Superior temporal gyrus (tissue), 1 donor: ENCODE measurements around the gene CACNA2D3.

ENCODE experiments used
- DNase-seq: peaks from one replicate; pipeline ENCODE4 v3.0.0-alpha.2; 2016; ENCODE audit errors: extremely low spot score

The CACNA2D3 gene

DNA sequence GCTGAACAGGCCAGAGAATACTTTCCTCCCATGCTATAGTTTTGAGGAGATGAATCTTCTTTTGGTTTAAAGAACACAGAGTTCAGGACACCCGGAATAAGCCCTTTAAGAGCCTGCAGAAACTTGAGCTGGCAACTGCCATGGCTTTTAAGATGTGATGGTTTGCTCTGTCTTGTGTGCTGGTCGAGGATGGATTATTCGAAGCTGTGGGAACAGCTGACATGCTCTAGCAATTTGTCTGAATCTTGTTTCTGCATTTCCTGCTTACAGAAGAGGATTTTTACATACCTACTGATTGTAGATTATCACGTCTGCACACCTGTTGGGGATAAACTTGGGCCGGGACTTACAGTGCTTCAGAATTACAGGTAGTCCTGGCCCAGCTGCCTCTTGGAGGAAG is 408.6 kb downstream of the CACNA2D3 start:
- no peak for DNase-seq

DNA sequence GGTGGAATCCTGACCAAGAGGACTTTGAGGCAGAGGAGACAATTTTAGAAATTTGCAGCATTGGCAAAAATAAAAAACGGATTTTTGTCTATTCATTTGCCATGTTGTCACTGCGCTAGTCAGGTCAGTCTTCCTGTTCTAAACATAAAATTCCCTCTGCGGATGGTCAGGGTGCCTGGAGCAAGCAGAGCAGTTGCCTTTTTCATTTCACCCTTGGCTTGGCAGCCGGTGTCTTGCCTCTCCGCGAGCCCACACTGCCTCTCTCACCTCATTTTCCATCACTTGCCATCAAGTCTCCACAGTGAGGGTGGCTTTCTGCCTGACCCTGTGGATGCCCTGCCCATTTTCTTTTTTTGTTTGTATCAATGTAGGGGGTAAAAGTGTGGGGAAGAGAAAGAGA is 409.4 kb downstream of the CACNA2D3 start:
- DNase-seq: no peak

DNA sequence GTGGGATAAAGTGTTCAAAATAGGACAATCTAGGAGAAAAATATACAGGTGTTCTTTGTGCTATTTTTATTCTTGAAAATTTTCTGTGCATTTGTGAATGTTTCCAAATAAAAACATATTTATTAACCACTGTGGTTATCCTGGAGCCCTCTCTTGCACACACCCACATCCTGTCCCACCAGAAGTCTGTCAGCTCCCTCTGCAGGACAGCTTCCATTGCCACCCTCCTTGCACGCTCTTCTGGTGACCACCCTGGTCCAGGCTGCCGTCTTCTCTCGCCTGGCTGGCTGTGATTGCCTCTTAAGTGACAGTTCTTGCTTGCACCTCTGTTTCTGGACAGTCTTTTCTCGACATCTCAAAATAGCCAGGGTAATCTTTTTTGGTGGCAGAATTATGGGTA is 411.5 kb downstream of the CACNA2D3 start:
- DNase-seq: no peak

DNA sequence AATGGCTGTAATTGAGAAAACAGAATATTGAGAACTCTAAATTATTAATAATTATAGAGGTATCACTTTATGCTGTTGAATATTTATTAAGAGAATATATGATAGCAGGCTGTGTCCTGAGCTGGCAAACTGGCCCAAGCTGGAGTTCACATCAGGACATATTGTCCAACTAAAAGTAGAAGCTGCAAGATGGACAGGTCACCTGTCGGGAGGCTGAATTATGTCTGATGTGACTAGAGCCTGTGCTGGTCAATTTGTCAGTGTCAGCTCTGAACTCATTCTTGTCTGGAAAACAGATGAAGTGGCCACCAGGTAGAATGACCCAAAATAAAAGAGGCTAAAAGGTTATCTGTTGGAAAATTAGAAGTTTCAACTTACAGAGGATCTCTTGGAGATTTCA is 413.3 kb downstream of the CACNA2D3 start:
- DNase-seq: no peak

DNA sequence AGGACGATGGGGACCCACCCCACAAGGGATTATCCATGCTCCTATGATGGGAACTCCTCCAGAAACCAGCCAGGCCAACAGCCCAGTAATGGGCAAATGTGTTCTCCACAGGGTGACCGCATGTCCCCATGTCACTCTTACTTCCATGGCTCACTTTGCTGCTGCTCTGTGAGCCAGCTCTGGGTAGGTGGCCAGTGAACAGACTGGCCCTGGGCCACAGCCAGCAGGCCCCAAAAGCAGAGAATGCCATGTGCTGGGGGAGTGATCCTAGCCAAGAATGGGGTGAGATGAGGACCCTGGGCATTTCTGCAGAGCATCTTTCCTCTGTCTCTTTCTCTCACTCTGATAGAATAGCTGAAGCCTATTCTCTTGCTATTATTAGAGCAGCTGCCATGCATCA is 414.1 kb downstream of the CACNA2D3 start:
- DNase-seq: no peak

DNA sequence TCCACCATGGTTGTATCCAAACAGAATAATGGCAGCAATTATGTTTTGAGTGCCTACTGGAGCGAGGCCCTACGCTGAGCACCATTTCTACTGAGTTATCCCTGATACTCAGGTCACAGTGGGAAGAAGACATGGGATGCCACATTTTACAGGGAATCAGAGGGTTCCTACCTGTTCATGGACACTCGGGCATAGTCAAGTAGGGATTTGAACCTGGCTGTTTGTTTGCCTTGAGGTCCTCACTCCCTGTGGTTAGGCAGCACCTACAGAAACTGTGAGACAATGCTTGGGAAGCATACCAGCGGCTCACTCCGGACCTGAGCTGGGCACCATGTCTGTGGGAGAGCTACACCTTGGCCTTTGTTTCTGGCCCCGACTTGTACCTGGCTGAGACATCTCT is 415.2 kb downstream of the CACNA2D3 start:
- DNase-seq: no peak

DNA sequence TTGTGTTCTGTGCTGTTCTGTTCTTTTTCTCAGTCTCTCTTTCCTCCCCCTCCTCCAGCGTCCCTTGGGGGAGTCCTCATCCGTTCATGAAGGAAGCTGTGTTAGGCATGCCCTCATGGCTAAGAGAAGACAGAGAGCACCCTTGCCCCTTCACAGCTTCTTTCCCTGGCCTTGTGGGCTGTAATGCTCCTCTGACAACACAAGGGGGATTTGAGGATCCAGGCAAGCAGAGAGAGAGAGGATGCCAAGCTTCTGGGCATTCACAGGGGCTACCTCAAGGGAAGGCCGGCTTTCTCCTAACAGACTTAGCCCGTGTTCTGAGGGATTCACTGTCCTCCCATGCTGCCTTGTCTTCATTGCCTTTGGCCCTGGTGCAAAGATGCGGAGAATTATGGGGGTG is 416.0 kb downstream of the CACNA2D3 start:
- DNase-seq: no peak

DNA sequence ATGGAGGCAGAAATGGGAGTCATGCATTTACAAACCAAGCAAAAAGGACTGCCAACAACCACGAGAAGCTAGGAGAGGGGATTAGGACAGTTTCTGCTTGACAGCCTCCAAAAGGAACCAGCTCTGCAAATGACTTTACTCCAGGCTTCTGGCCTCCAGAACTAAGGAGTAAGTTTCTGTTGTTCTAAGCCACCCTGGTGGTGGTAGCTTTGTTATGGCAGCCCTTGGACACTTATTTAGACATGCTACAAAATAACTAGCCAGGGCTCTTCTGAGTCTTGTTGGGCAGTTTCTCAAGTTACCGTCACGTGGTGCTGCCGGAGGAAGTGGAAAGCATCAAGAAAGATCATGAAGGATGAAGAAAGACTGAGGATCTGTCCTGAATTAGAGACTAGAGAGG is 419.0 kb downstream of the CACNA2D3 start:
- no peak for DNase-seq

DNA sequence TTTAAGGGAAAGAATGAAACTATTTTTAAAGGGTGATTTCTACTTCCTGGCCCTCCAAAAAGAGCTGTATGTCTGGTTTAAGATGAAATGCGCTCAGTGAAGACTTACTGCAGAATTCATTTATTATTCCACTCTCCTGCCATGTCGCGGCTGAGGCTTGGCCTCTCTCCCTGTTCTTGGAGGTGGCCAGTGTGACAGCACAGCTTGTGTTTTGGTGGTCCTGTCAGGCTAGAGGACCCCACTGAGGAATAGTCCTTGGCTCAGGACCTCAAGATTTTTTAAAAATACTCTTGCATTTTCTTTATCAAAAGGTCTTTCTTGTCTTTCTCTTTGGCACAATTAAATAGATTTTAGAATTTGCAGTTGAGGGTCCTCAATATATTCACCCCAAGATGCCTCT is 421.1 kb downstream of the CACNA2D3 start:
- no peak for DNase-seq

DNA sequence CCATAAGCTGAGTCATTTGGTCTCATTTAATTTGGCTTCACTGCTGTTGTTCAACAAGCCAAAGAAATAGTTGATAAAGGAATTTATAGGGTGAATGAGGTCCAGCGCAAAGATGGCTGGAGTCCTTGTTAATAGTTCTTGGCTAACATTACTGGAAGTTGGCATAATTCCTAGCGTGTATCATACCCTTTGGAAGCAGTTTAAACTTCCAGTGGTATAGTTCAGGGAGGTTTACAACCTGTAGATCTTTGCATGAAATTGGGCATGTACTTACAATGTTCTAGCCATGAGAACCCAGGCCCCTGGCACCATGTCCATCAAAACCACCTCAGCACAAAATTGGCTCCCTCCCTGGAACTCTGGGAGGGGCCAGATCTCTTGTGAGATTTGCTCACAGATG is 424.7 kb downstream of the CACNA2D3 start:
- DNase-seq: no peak

DNA sequence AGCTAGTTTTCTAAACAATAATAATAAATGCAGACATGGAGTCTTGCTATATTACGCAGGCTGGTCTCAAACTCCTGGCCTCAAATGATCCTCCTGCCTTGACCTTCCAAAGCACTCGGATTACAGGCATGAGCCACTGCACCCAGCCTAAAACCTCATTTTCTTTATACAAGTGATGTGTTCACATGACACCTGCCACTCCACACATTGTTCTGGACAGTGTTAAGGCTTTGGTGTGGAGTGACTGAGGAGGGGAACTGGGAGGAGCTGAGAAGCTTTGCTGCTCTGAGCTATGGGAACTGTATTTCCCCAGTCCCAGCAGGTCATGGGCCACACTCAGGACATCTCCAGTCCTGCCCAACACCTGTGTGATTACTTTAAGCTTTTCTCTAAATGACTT is 425.5 kb downstream of the CACNA2D3 start:
- DNase-seq: no peak

DNA sequence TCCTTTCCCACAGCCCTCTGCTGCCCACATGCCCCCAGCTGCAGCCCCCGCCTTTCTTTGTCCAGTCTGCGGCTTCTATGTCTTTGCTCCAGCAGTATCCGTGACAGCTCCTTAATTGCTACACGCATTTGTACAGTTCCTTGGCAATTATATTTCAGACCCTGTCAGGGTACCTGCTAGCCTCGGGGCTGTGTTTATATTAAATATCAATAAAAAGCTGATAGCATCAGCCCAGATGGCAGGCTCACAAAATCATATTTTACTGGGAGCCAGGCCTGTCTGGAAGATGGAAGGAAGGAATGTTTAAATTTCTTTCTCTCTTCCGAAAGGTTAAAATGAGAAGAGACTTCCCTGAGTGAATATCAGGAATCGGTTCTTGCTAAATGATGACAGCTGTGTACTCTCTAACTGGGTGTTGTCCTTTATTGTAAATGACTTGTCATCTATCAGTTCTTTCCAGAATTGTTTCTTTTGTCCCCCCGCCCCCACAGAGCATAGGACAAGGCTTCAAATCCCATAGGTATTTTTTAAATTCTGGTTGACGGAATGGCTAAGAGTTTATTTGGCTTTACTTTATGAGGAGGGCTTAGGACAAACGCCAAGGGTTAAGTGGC is 427.4 kb downstream of the CACNA2D3 start:
- DNase-seq: no peak

DNA sequence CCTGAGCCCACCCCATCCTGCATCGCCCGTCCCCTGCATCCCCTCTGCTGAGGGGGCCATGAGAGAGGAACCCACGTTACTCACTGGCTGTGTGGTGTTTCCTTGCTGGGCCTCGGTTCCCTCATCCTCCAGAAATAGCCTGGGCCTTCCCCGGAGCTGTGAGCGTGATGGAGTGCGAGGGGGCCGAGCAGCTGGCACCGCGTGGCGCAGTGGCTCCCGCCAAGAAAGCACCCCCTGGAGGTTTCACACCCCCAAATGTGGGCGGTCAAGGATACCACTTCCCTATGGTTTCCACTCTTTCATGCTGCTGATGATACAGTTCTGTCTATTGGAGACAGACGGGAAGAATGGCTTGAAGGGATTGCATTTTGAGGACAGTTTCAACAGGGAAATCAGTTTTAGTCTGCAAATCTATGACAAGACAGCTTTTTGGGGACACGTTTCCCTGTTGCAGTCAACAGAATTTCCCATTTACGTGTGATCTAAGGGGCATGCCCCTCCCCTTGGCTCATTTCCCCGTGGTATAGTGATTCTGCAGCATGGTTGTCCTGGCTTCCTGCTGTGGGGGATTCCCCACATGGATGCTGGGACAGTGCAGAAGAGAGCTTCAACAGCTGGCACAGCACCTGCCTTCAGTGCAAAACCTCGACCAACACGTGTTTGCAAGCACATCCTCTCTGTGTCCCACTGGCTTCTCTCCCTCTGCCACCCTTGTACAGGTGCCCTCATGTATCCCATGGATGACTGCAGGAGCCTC is 428.0 kb downstream of the CACNA2D3 start:
- peak; percentile 46 for DNase-seq

DNA sequence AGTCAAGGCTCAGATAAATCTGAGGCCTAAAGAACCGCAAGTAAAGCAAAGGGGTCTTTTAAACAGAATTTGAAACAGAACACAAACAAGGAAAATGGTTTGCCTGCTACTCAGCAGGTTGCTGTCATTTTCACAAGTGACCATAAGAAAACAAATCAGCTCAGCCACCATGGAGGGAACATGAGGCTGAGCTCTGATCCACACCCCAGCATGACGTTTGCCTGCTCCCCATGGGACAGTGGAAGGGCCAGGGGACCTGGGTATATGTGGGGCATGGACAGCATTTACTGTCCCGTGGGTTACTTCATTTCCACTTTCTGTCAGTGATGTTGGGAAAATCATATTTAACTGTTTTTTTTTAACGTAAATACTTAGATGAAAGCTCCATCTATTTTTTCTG is 434.3 kb downstream of the CACNA2D3 start:
- no peak for DNase-seq

DNA sequence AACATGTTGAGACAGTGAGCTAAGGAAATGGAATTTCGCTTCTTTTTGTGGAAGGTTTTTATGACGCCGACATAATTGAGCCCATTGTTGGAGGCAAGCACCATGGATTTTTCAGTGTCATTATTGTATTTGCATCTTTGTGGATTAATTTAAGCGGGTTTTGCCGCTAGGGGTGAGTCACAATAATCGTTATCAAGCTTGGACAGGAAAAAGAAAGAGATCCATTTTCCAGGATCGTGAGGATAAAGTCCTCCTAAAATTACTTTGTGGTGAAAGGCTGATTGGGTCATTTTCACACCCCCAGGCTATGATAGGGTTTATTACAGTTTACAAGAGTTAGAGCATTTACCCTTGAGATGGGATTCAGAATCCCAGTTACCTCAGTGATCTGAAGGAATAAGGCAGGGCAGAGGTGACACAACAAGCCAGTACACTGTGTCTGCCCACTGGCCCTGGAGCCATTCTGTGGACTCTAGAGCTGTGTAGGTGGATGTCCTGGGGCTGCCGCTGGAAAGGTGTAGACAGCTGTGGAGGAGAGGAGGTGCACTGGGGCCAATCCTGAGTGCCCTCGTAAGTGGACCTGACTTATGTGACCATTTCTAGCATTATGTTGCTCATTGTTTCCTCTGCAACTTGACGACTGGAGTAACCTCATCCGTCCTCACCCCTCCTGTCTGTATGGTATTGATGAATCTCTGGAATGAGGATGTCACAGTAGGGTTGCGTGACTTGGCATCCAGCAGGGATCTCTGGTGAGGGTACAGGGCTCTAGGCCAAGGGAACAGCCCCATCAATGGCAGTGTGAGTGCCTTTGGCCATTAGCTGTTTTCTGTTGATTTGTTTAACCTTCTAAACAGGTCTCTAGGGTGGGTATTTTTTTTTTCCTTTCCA is 435.4 kb downstream of the CACNA2D3 start:
- no peak for DNase-seq

DNA sequence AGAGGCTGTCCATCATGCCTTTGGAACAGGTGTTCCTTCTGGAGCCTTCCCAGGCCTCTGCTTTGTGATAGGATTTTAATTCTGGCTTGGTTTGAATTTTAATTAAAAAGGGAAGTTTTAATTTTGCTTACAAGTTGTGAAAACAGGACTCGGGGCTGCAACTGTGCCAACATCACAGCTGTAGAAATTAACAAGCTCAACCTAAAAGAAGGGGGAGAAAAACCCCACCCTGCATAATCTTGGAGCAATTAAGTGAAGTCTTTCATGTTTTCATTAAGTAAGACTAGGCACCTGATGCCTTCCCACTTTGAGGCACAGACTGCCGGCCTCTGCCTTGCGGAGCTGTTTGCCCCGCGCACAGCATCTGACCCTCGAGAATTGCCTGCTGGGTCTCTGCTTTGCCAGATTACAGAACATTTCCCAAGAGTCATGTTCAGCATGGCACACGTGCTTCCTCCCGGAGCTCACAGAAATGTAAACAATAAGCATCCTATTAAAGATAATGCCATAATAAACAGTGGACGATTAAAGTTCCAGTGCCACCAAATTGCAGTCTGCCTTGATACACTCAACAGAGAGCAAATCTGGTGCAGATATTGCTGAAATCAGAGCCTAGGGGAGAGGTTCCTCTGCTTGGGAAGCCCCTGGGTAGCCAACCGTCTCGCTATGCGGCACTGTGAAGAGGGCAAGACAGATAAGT is 441.3 kb downstream of the CACNA2D3 start:
- no peak for DNase-seq

DNA sequence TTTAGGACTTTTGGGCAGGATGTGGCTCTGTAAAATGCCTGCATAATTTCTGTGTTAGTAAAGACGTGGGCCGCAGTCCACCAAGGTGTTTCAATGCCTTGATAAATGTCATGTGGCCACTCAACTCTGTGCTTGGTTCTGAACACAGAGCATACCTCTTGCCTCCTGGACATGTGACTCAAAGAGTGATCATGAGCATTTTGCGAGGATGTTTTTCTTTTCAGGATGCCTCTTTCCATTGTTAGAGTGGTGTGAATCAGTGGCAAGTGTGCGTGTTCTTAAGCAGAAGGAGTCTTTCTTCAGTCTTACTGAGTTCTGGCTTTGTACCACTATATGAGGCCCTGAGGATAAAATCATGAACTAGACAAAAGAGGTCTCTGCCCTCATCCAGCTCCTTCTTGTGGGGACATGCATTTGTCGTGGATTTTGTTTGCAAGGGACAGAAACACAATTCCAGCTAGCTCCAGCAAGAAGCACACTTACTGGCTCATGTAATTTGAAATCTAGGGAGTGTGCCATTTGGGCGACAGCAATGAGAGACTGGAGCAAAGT is 442.1 kb downstream of the CACNA2D3 start:
- DNase-seq: no peak

DNA sequence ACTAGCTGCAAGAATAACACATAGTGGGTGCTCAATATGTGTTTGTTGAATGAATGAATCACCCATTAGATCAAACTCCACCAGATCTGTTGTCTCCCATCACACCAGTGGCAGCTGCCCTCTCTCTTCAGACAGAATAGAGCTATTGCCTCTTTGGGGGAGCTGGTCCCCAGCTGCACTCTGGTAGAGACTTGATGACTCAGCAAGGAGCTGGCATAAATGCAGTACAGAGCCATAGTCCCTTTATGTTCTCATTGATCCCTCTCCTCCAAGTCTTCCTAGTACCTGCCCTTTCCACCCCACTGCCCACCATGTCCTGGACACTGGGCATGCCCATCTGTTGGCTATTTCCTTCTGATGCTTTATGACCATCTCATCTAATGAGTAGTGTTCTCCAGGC is 443.6 kb downstream of the CACNA2D3 start:
- no peak for DNase-seq

DNA sequence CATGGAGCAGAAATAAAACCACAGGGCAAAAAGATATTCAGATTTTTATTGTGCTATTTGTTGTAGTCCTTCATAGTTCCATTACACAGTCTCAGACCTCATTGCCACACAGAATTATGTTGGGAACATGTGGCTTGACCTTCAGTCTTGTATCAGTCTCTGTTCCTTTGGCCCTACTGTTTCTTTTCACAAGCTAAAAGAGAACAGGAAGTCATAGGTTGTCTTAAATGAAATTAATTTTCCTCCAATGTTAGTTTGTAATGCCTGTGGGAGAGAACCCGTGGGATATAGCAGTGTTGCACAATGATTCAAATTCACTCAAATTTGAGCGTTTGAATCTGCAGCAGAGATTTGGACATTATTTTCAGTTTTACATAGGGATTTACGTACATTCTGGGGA is 445.6 kb downstream of the CACNA2D3 start:
- DNase-seq: no peak

DNA sequence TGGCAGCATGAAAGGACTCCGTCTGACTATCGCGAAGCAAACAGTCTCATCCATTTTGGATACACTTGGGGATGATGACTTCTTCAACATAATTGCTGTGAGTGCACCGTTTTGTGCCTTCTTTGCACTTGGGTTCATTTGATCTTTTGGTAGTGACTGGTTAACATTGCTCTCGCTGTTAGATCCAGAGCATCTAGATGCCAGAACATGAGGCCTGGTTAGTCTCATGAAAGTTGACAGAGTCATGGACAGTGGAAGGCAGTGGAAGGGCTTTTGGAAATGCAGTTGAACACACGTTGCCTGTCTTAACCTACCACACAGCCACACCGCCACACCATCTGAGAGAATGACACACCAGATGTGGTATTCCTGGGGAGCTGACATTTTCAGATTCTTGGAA is 447.7 kb downstream of the CACNA2D3 start:
- DNase-seq: no peak

DNA sequence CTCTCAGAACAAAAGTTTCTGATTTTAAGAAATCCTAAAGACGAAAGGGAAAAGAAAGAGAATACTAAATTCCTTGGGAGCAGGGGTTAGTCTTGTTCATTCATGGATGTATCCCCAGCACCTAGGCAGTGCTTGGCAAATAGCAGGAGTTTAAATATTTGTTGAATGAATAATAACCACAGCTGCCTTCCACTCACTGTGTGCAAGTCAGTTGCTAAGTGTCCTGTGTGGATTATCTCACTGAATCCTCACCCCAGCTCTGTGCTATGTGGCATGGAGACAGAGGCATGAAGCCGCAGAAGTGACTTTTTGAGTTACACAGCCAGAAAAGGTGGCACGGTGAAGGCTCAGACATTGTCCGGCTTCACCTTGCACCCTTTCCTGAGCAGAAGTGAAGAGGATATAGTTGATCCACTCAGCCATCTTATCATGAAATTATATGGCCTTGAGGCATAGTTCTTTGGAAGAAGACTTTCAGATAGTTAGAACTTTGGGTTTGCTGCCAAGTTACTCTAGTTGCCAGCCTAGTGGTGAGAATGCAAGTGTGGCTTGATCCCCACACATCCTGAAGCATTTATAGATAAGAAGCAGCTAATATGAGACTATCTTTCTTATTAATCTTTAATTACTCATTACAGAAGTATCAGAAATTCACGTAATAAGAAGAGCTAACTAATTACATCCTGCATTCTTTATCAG is 450.0 kb downstream of the CACNA2D3 start:
- no peak for DNase-seq
